Suprapubic skin (tissue), 4 donors: ENCODE results near the gene DUOX2.

Experiments
- EP300 ChIP-seq: sonication (generic); formaldehyde crosslinking; IDR thresholded peaks from one replicate; pipeline ENCODE4 v1.6.1; 2017; ENCODE audit warnings: antibody characterized with exemption
- POLR2A ChIP-seq, 2 donors: fragments of 450-650 bp; IDR thresholded peaks; one replicate each; pipeline ENCODE4 v1.6.1; 2017; ENCODE audit warnings: antibody characterized with exemption in 2 of 2, mild to moderate bottlenecking in 2 of 2, moderate library complexity in 2 of 2
- POLR2AphosphoS5 ChIP-seq, 3 donors: sonication (generic); formaldehyde crosslinking; IDR thresholded peaks; one replicate each; pipeline ENCODE4 v1.6.1; 2017; ENCODE audit warnings: antibody characterized with exemption in 3 of 3
- TF ChIP-seq, protein P1 (sequence below), 2 donors: fragments of 200-600 bp in 1 of 2; fragments of 450-650 bp in 1 of 2; sonication (generic) in 1 of 2; IDR thresholded peaks; one replicate each; pipeline ENCODE4 v1.5.1; 2016 to 2019; ENCODE audit warnings: antibody characterized with exemption in 2 of 2, mild to moderate bottlenecking in 1 of 2, moderate library complexity in 1 of 2

DNA sequence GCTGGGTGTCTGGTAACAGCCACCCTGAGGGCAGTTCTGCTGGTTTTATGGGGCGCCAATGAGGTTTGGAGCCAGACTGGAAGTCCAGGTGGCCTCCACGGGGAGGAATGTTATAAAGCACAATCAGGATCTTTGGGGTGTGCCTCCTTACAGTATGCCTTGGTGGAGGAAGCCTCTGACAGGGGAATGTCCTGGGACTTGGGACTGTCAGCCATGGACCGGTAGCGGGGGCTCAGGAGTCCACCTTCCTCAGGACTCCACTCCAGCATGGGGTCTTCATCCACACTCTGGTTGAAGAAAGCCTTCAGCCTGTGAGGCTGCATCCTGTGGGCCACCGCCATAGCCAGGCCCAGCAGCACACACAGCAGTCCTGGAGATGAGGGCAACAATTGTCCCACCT, 5.0 kb upstream of the DUOX2 start:
- no peak for TF ChIP-seq EP300
- TF ChIP-seq POLR2A (IDR thresholded peaks at IDR 0.05), result no peak
- TF ChIP-seq, protein P1, sequence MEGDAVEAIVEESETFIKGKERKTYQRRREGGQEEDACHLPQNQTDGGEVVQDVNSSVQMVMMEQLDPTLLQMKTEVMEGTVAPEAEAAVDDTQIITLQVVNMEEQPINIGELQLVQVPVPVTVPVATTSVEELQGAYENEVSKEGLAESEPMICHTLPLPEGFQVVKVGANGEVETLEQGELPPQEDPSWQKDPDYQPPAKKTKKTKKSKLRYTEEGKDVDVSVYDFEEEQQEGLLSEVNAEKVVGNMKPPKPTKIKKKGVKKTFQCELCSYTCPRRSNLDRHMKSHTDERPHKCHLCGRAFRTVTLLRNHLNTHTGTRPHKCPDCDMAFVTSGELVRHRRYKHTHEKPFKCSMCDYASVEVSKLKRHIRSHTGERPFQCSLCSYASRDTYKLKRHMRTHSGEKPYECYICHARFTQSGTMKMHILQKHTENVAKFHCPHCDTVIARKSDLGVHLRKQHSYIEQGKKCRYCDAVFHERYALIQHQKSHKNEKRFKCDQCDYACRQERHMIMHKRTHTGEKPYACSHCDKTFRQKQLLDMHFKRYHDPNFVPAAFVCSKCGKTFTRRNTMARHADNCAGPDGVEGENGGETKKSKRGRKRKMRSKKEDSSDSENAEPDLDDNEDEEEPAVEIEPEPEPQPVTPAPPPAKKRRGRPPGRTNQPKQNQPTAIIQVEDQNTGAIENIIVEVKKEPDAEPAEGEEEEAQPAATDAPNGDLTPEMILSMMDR (IDR thresholded peaks at IDR 0.05), result no peak
- TF ChIP-seq POLR2AphosphoS5 (IDR thresholded peaks at IDR 0.05), result no peak
